Measurements from ENCODE around the gene LGALSL. TPM values are rescaled to one million over a fixed set of nuclear protein-coding genes. Genes with fewer than 3 reads are reported as not detected.

The LGALSL gene
- total RNA-seq, 1 experiment from 2014 or later, result 13.0 TPM

- no TSS peak for BruUV-seq (replicated peaks)
- no peaks in the 10 kb centered on the region for H3K9me3 ChIP-seq (ENCODE audit: insufficient read depth, low read depth)
- no peak overlapping the region for H2AFZ ChIP-seq
- no peak for TF ChIP-seq EZH2 (IDR thresholded peaks at IDR 0.05; ENCODE audit: low read depth)
- no peak for TF ChIP-seq CTCF (conservative IDR thresholded peaks at IDR 0.05)
- no peak overlapping the region for H3K4me3 ChIP-seq
- H3K36me3 ChIP-seq (ENCODE audit: low read depth), result no peaks in the 10 kb centered on the region
- ChIA-PET POLR2A (ENCODE audit: unreplicated experiment) (no interaction called here), CTCF (interaction anchor here (0.6 kb wide), 1 partner anchor 635 kb away, joined by 5 read pairs; no protein-coding TSS in a partner anchor)
- no peaks in the 10 kb centered on the region for H3F3A ChIP-seq (ENCODE audit: insufficient read depth, low read depth)
- no peaks in the 10 kb centered on the region for H4K20me1 ChIP-seq (ENCODE audit: insufficient read depth)
- intact Hi-C loops (cut with micrococcal nuclease; ENCODE audit: unreplicated experiment), result no loop called here
- no peak overlapping the region for H3K4me2 ChIP-seq
- DNase-seq, result no peak
- no peaks in the 10 kb centered on the region for H3K79me2 ChIP-seq (ENCODE audit: low read depth)
- no peak overlapping the region for H3K27ac ChIP-seq
- no peaks in the 10 kb centered on the region for H3K9me2 ChIP-seq (ENCODE audit: insufficient read depth)
- no peaks in the 10 kb centered on the region for H3K4me1 ChIP-seq (replicated peaks; ENCODE audit: insufficient read depth)
- H3K27me3 ChIP-seq (ENCODE audit: insufficient read depth, low read depth), result no peaks in the 10 kb centered on the region
Observed at GRCh38 chr2:64472881-64473280, 18.9 kb downstream of the LGALSL start.

- H3K79me2 ChIP-seq (ENCODE audit: low read depth), result no peaks in the 10 kb centered on the region
- TF ChIP-seq CTCF (conservative IDR thresholded peaks at IDR 0.05), result no peak
- no peak for TF ChIP-seq EZH2 (IDR thresholded peaks at IDR 0.05; ENCODE audit: low read depth)
- intact Hi-C loops (cut with micrococcal nuclease; ENCODE audit: unreplicated experiment), result no loop called here
- H4K20me1 ChIP-seq (ENCODE audit: insufficient read depth), result no peaks in the 10 kb centered on the region
- no TSS peak for BruUV-seq (replicated peaks)
- DNase-seq, result no peak
- ChIA-PET CTCF (no interaction called here), POLR2A (ENCODE audit: unreplicated experiment) (no interaction called here)
- no peaks in the 10 kb centered on the region for H3K36me3 ChIP-seq (ENCODE audit: low read depth)
- no peak overlapping the region for H2AFZ ChIP-seq
- H3F3A ChIP-seq (ENCODE audit: insufficient read depth, low read depth), result no peaks in the 10 kb centered on the region
- no peaks in the 10 kb centered on the region for H3K9me2 ChIP-seq (ENCODE audit: insufficient read depth)
- no peaks in the 10 kb centered on the region for H3K27me3 ChIP-seq (ENCODE audit: insufficient read depth, low read depth)
- no peak overlapping the region for H3K4me3 ChIP-seq
- H3K4me1 ChIP-seq (replicated peaks; ENCODE audit: insufficient read depth), result no peaks in the 10 kb centered on the region
- H3K27ac ChIP-seq, result no peak overlapping the region
- no peak overlapping the region for H3K4me2 ChIP-seq
- no peaks in the 10 kb centered on the region for H3K9me3 ChIP-seq (ENCODE audit: insufficient read depth, low read depth)
Observed at GRCh38 chr2:64474121-64474571, 20.2 kb downstream of the LGALSL start.

- Histone ChIP-seq H3K4me3 (no peak overlapping the region), H3K9me2 (ENCODE audit: insufficient read depth) (no peaks in the 10 kb centered on the region), H3K9me3 (ENCODE audit: insufficient read depth, low read depth) (no peaks in the 10 kb centered on the region), H3F3A (ENCODE audit: insufficient read depth, low read depth) (no peaks in the 10 kb centered on the region), H4K20me1 (ENCODE audit: insufficient read depth) (no peaks in the 10 kb centered on the region), H3K4me2 (no peak overlapping the region), H3K36me3 (ENCODE audit: low read depth) (no peaks in the 10 kb centered on the region), H3K79me2 (ENCODE audit: low read depth) (no peaks in the 10 kb centered on the region), H3K27me3 (ENCODE audit: insufficient read depth, low read depth) (no peaks in the 10 kb centered on the region), H2AFZ (no peak overlapping the region), H3K4me1 (replicated peaks; ENCODE audit: insufficient read depth) (no peaks in the 10 kb centered on the region), H3K27ac (no peak overlapping the region)
- DNase-seq, result no peak
- intact Hi-C loops (cut with micrococcal nuclease; ENCODE audit: unreplicated experiment), result no loop called here
- CTCF ChIA-PET, result no interaction called here
- POLR2A ChIA-PET (ENCODE audit: unreplicated experiment), result no interaction called here
- no TSS peak for BruUV-seq (replicated peaks)
- TF ChIP-seq CTCF (conservative IDR thresholded peaks at IDR 0.05) (no peak), EZH2 (IDR thresholded peaks at IDR 0.05; ENCODE audit: low read depth) (no peak)
Observed at GRCh38 chr2:64474636-64475035, 20.7 kb downstream of the LGALSL start.
